ENCODE results near the gene PTPN22. TPM values are rescaled to one million over a fixed set of nuclear protein-coding genes. Genes with fewer than 3 reads are reported as not detected.

Gene PTPN22
- total RNA-seq, 1 donor from 2014 or later: 14.1 TPM

GRCh38 chr1:113846391-113847035 is 25.0 kb downstream of the PTPN22 start:
- no peaks in the 10 kb centered on the region for H3K9me3 ChIP-seq
- no peaks in the 10 kb centered on the region for H3K4me1 ChIP-seq
- H3K27ac ChIP-seq: no peak overlapping the region
- no peak for ATAC-seq
- intact Hi-C loops (cut with DNase I): no loop called here
- no peak overlapping the region for H3K4me3 ChIP-seq
- no peak for TF ChIP-seq CTCF (IDR thresholded peaks at IDR 0.05)
- no peaks in the 10 kb centered on the region for H3K27me3 ChIP-seq (ENCODE audit: low read depth)
- no peak for DNase-seq
- H3K36me3 ChIP-seq: peaks cover 3% of the 10 kb centered on the region

GRCh38 chr1:113836534-113836933 is 35.0 kb downstream of the PTPN22 start:
- Histone ChIP-seq H3K4me3 (no peak overlapping the region), H3K36me3 (peaks cover 15% of the 10 kb centered on the region), H3K9me3 (no peaks in the 10 kb centered on the region), H3K27me3 (ENCODE audit: low read depth) (no peaks in the 10 kb centered on the region), H3K4me1 (no peaks in the 10 kb centered on the region), H3K27ac (no peak overlapping the region)
- intact Hi-C loops (cut with DNase I): no loop called here
- TF ChIP-seq CTCF (IDR thresholded peaks at IDR 0.05): no peak
- ATAC-seq (no peak), DNase-seq (no peak)

GRCh38 chr1:113835686-113836290 is 35.7 kb downstream of the PTPN22 start:
- Histone ChIP-seq H3K36me3 (peaks cover 15% of the 10 kb centered on the region), H3K4me3 (no peak overlapping the region), H3K4me1 (no peaks in the 10 kb centered on the region), H3K9me3 (no peaks in the 10 kb centered on the region), H3K27me3 (ENCODE audit: low read depth) (no peaks in the 10 kb centered on the region), H3K27ac (no peak overlapping the region)
- peak; percentile 59 for TF ChIP-seq CTCF (IDR thresholded peaks at IDR 0.05)
- no peak for ATAC-seq
- no peak for DNase-seq
- intact Hi-C loops (cut with DNase I): no loop called here

GRCh38 chr1:113834716-113835115 is 36.8 kb downstream of the PTPN22 start:
- H3K27me3 ChIP-seq (ENCODE audit: low read depth): no peaks in the 10 kb centered on the region
- peaks cover 15% of the 10 kb centered on the region for H3K36me3 ChIP-seq
- H3K4me3 ChIP-seq: no peak overlapping the region
- intact Hi-C loops (cut with DNase I): no loop called here
- H3K9me3 ChIP-seq: no peaks in the 10 kb centered on the region
- TF ChIP-seq CTCF (IDR thresholded peaks at IDR 0.05): no peak
- no peaks in the 10 kb centered on the region for H3K4me1 ChIP-seq
- DNase-seq (no peak), ATAC-seq (no peak)
- no peak overlapping the region for H3K27ac ChIP-seq

- no peak for TF ChIP-seq CTCF (IDR thresholded peaks at IDR 0.05)
- Histone ChIP-seq H3K27me3 (ENCODE audit: low read depth) (no peaks in the 10 kb centered on the region), H3K36me3 (peaks cover 8% of the 10 kb centered on the region), H3K4me1 (no peaks in the 10 kb centered on the region), H3K4me3 (no peak overlapping the region), H3K9me3 (no peaks in the 10 kb centered on the region), H3K27ac (no peak overlapping the region)
- ATAC-seq: no peak
- intact Hi-C loops (cut with DNase I): no loop called here
- no peak for DNase-seq
Observed at GRCh38 chr1:113830039-113830438, 41.5 kb downstream of the PTPN22 start.

Data from lower lobe of right lung (tissue), 2 donors.